ENCODE data around the gene KRT71.

Gene KRT71

DNA sequence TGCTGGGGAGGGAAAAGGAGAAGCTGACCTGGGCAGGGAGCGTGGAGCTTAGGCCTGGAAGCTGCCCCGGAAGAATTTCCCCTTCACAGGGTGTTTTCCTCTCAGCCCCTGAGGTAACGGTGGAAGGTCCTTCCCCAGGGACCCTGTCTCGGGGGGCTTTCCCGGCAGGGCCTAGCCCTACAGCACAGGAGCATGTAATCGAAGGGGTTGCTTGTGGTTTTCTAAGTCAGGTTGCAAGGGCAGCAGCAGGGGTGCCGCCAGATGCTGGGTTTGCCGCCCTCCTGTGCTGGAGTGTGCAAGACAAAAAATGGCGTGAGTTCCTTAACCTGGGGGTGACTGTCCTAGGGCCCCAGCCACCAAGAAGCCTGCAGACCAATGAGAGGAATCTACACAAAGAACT, 22.3 kb upstream of the KRT71 start:
- no peak for DNase-seq (ENCODE audit: low spot score)

DNA sequence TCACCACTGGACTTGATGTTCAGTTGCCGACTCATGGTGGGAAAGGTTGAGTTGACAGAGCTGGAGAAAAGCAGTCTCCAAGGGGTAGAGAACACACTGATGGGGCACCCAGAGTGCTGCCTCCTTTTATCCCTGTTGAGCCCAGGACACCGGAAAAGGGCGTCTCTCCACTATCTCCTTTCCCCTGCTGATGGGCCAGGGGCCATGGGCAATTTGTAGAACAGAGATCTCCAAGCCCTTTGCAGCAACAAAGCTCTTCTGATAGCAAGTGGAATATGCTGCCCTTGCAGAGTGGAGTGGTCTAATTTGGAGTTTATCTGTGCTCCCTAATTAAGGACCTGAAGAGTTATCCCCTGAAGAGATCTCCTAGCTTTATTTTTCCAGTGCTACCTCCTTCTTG, 20.8 kb upstream of the KRT71 start, which contains the start of gene KRT74:
Gene KRT74, minus strand, starts transcription at position 101 of the 400 bp plus-strand sequence. Its CDS starts 66 bp downstream, at position 35.
- no peak for DNase-seq (ENCODE audit: low spot score)

DNA sequence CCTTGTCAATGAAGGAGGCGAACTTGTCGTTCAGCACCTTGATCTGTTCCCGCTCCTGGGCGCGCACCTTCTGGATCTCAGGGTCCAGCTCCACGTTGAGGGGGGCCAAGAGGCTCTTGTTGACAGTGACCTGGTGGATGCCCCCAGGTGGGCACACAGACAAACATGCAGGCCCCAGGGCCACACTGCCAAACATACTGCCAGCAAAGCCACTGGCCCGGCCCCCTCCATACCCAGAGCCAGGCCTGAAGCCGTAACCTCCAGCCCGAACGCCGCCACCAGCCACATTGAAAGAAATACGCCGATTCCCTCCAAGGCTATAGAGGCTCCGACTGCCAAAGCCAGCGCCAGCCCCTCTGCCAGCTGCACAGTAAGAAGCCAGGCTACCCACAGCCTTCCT, 20.4 kb upstream of the KRT71 start:
- DNase-seq (ENCODE audit: low spot score) = no peak

DNA sequence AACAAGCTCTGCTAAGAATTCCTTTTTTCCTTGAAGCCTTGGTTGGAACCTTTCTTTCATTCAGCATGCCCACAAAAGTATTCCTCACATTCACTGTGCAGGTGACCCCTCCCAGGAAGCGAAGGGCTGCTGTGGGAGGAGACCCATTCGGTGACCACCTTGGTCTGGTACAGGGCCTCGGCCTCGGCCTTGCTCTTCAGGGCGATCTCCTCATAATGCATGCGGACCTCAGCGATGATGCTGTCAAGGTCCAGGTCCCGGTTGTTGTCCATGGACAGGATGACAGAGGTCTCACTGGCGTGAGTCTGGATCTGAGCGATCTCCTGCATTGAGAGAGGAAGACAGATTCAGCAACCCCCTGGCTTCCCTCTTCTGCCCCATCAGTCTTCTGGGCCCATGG, 17.6 kb upstream of the KRT71 start:
- no peak for DNase-seq (ENCODE audit: low spot score)

DNA sequence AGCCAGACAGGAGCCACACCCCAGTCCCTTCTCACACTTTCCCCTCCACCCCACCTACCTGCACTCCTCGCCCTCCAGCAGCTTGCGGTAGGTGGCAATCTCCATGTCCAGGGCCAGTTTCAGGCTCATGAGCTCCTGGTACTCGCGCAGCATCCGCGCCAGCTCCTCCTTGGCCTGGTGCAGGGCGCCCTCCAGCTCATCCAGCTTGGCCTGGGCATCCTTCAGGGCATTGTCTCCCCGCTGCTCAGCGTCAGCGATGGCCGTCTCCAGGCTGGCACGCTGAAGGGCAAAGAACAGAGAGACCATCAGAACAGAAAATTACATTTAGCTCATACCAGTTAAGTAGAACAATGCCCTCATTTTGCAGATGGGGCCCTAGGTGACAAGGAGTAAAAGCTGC, 15.2 kb upstream of the KRT71 start:
- no peak for DNase-seq (ENCODE audit: low spot score)

DNA sequence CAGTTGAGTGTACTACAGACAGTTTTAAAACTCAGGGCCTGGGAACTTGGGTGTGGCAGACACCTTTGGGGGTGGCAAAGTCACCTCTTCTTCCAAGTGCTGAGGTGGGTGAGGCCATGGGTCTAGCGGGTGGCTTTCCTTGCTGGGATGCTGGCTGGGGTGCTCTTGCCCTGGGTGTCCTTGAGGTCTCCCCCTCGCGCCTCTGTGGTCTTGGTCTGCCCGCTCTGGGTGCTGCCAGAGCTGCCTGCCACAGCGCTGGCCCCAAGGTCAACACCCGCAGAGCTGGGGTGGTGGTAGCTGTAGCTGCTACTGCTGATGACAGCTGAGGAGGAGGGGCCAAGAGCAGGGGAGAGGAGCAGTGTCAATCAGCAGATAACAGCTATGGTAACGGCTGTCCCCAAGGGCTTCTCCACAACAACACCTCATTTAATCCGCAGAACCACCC, 13.9 kb upstream of the KRT71 start:
- no peak for DNase-seq (ENCODE audit: low spot score)

DNA sequence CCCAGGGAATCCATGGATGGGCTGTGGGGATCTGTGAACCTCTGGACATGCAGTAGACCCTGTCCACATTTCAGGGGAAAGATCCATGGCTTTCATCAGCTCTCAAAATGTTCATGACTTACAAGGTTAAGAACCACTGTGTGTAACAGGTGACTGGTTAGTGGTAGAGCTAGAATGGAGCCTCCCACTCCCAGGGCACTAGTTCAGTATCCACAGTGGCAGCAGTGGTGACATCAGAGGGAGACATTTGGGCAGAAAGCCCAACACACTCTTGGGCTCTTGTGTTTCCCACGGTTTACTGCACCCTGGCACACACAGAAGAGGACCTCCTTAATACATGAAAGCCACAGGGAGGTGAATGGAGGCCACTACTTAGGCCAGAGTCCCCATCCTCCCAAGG, 11.6 kb upstream of the KRT71 start:
- DNase-seq (ENCODE audit: low spot score) = no peak

DNA sequence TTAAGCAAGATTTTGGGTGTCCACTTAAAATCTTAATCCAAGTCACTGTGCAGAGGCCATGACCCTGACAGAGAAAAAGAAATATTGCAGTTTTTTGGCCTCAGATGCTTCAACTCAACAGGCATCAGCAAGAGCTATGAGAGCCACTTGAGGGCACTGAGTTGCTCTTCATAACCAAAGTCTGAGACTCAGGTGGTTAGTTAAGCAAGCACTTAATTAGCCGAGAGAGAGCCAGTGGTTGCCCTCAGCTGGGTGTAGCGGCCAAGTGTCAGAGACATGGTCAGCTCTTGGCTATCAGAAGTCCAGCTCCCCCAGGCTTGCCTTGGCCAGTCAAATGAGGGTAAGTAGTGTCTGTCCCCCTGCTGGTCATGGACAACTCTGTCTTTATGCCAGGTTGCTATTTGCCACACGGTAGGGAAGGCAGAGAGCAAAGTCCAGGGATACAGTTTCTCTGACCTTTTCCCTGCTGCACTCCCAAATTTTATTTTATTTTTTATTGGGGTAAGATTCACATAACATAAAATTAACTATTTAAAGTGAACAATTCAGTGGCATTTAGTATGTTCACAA, 9.0 kb upstream of the KRT71 start:
- peak; percentile 49 for DNase-seq (ENCODE audit: low spot score)

DNA sequence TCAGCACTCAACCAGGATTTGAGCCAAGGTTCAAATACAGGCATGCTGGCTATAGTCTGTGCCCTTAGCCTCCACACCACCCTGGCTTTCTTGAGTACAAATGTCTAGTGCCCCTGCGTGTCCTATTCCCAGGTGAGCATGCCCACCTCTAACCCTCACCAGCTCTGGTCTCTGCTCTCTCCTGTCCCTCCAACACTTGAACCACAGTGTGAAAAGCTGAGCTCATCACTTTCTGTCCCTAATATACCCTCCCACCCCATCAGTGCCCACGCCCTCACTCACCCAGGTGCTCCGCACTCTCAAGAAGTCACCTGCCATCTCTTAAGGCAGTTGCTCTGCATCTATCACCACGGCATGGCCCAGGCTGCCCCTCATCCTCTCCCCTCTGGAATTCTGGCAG, 7.0 kb upstream of the KRT71 start:
- DNase-seq (ENCODE audit: low spot score) = no peak

DNA sequence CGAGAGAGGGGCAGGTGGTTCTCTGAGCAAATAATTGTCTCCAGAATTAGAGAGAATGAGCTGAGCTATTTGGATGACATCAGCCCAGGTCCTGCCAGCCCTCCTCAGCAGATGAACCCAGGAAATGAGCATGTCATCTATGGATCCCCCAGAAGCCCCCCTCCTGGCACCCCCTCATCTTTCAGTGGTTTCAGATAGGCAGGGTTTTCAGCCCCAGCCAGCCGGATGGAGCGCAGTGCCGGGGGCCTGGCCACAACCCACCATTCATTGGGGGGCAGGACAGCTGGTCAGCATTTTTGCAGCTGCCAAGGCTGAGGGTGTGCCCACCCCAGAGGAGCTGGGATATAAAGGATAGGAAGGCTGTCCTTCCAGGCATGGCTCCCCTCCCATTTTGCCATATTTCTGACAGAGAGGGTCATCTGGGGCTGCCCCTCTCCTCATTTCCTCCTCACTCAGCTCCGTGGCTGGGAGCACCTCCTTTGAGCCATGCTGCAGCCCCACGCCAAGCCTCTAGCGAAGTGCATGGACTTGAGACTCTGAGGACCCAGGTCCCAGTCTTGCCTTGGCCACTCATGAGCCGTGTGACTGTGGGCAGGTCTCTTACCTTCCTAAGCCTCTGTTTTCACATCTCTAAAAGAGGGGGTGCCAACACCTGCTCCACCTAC, 6.0 kb upstream of the KRT71 start:
- no peak for DNase-seq (ENCODE audit: low spot score)

DNA sequence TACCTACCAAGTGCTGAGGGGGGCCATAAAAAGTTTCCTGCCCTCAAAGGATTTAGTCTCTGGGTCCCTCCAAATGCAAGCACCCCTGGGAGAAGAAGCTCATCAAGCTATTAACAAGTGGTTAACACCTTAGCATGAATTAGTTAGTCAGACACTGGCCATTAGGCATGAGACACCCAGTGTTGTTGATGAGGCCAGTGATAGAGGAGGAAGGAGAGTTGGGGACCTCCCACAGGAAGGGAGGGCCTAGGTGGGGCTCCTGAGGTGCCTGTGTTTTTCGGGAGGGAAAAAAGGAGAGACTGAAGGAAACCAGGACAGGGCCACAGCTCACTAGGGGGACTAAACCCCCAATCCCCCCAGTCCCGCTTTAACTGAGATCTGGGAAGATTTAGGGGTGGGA, 4.5 kb upstream of the KRT71 start:
- no peak for DNase-seq (ENCODE audit: low spot score)

DNA sequence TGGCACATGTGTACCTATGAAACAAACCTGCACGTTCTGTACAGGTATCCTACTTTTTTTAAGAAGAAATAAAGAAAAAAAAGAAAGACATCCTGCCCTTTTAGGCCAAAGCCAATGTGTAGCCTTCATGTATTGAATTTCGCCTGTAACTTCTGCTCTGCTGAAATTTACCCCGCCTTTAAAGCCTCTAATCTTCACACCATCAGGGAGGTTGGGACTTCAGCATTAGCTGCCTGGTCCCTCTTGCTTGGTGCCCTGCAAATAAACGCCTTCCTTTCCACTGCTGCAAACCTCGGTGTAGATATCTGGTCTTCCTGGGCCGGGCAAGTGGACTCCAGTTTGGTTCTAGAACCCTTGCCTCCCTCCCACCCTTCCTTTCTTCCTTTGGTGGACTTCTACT, 2.6 kb upstream of the KRT71 start:
- DNase-seq (ENCODE audit: low spot score) = no peak

DNA sequence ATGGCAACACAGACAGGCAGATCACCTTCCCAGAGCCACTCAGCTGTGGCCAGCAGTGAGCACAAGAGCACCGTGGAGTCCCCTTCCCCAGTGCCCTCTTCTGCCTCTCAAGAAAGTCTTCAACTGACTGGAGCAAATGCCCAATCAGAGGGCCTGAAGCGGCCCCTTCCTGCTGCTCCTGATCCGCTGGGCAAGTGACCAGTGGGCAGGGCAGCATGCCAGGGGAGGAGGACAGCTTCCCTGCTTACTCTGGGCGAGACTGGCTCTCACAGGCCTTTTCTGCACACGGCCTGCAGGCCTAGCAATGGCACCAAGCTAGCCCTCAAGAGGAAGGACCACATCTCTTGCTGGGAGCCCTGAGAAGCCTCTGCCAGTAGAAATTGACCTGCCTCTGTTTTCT, 890 bp downstream of the KRT71 start:
- DNase-seq (ENCODE audit: low spot score) = no peak

DNA sequence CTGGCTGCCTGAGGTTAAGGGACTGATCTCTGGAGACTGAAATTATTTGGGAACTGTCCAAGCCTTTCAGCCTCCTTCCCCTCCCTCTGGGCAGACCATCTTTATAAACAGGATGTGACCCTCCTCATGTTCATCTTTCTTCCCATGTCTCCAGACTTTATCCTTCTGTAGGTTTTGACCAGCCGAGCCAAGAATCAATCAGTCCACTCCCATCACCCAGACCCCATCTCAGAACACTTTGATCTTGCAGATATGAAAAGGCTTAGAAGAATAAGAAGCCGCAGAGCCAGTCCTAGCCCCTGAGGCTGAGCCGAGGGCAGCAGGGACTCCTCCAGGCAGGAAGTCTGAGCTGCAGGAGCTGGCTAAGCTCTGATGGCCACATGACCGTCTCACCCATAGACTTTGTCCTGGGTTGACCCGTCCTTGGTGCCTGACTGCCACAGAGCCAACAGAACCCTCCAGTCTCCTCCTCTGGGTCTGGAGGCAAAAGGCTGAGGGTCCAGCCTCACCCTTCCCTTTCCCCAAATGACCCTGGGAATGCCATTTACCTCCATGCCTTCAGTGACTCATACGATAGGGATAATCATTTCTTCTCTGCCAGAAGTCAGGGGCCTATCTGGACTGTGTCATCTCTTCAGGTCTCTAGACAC, 1.6 kb downstream of the KRT71 start:
- no peak for DNase-seq (ENCODE audit: low spot score)

DNA sequence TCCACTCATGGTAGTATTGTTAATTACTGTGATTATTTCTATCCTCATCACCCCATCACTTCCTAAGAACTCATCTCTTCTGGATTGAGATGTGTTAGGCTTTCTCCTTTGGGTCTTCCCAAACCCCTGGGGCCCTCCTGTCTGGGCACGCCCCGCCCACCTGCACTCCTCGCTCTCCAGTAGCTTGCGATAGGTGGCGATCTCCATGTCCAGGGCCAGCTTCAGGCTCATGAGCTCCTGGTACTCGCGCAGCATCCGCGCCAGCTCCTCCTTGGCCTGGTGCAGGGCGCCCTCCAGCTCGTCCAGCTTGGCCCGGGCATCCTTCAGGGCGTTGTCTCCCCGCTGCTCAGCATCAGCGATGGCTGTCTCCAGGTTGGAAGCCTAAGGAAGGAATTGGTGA, 6.8 kb downstream of the KRT71 start:
- peak; percentile 48 for DNase-seq (ENCODE audit: low spot score)

DNA sequence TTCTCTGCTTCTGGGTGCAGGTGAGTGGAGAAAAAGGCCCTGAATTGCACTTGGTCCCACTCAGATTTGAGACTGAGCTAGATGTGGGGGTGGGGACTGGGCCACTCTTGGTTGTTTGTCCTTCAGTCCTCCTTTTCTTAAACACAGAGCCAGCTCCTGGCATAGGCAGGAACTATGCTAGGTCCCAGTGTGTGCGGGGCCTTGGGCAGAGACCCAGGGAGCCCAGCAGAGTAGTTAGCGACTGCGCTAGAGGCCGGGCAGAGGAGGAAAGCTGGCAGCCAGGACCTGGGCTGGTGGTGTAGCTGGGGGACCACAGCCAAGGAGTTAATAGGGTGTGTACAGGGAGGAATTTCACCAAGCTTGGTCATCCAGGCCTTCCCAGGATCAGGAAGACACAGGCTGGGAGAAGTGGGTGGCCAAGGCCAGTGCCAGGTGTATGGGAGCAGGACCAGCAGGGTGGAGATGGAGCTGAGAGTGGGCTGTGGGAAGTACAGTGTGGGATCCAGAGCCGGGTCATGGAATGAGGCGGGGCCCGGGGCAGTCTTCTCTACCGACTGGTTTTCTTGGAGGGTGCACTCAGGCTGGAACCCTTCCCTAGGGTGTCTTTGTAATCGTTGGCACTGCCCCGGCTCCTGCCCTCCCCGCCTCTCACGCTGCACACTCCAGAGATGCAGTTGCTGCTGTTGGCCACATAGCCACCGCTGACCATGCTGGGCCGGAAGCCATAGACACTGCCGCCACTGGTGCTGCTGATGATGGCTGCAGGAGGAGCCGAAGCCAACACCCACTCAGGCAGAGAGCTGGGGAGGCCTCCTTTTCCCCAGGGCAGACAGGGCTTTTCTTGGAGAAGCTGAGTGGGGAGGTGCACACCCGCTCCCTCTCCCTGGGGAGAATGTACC, 8.7 kb downstream of the KRT71 start:
- DNase-seq (ENCODE audit: low spot score) = peak; percentile 57

DNA sequence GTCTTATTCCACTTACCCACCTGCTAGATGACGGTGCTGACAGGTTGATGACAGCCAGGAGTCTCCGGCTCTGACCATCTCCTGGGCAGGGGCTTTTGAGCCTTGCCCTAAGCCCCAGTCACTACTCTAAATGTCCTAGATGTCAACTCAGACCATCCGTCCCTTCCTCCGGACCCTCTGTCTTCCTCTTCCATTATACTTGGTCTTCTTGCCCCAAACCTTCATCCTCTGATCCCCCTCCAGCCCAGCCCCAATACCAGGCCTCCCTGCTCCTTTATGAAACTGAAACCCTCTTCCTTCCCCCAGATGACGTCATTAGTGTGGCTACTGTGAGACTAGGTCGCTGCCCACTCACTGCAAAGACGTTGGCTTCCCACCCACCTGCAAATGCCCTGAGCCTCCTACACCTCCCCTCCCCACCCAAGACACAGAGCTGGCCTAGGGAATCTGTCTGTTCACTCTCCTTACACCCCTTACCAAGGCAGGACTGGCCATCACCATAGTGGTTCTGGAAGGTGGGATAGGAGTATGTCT, 10.1 kb downstream of the KRT71 start:
- DNase-seq (ENCODE audit: low spot score) = no peak

DNA sequence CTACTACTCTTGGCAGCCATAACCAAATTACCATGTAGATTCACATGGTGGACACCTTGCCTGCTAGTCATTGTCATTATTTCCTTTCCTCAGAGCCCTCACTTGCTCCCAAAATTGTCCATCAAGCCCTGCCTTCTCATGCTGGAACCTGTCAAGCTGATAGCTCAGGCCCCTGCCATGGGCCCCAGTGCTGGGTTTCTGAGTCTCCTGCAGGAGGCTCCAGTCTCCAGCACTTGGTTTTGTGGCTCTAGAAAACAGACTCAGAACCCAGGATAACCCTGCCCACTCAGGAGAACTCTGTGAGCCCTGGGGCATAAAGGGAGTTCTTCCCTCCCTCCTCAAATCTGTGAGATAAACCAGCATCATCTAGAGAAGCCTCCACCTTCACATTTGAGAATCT, 10.8 kb downstream of the KRT71 start:
- no peak for DNase-seq (ENCODE audit: low spot score)

DNA sequence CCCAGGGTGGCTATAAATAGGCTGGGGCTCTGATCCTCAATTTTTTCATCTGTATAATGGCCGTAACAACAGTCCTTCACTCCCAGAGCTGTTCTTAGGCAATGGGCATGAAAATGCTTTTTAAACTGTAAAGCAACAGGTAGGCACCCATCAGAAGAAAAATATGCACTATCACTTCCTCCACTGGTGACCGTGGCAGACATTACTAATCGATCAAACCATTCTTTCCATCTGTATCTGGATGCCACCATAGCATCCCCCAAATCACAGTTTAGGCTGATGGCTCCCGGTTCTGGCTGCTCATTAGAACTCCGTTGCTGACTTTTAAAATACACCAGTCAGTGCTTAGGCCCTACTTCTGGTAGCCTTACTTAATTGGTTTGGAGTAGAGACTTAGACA, 11.2 kb downstream of the KRT71 start:
- DNase-seq (ENCODE audit: low spot score) = no peak

DNA sequence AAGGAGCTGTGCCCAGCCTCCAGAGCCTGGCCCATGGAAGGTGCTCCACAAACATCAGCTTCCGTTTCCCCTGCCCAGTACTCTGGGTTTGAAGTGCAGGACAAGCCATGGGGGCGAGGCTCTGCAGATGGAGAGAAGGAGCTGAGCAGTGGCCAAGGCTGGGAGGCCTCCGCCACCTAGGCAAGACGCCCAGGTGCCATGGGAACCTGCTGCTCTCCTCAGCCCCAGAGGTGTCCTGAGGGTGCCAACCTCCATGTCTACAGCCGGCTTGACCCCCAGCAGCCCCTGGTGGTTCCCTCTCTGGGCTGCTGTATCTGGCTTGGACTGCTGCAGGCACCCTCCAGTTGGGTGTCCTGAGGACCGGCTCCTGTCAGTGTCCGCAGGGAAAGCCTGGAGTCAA, 12.4 kb downstream of the KRT71 start:
- DNase-seq (ENCODE audit: low spot score) = no peak

DNA sequence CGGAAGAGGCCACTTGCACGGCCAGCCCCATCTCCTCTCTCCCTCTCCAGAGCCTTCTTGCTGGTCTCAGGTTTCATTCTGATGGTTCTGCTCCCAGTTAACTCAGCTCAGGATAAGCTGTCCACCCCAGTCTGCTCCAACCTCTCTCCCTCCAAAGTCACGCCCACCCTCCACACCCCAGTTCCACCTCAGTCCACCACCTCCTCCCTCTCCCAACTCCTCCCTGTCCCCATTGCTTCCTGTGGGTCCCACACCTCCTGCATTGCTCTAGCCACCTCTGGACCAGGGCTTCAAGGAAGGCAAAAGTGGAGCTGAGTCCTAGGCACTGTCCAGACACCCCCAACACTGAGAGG, 13.1 kb downstream of the KRT71 start:
- no peak for DNase-seq (ENCODE audit: low spot score)

DNA sequence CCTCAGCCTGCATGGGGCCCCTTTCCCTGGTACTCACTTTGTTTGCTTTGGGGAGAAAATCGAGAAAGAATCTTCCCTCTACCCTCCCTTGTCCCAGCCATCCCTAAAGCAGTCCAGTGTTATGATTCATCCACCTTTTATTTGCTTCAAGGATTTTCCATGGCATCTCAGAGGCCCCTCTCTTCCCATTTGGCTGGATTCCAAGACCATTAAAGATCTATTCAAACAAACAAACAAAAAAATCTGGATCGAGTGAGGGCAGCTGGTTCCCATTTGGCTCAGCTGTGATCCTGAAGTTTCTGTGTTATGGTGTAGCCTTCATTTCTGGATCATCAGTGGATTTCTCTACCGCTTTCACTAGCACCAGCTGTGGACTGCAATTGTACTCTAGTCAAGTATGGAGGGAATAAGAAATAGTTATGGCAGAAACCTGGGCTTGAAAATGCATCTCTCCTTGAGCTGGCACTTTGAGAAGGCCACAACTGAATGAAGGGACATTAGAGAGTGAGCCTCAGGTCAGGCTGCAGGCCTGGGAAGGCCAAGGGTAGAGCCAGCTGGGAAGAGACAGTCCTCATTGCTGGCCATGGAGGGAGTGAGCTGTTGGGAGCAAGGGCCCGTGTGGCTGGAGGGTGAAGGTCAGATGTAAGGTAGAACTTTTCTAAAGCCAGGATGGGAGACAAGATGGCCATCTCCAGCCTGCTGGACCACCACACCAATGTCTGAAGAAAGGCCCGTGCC, 13.7 kb downstream of the KRT71 start:
- DNase-seq (ENCODE audit: low spot score) = no peak
